Measurements from ENCODE around the gene SYCE3.
"Not testable (repeated sequence)": the region's sequence is repeated elsewhere in the genome, so short reads cannot be mapped to it uniquely, and the experiment has no call there.

The SYCE3 gene

DNA sequence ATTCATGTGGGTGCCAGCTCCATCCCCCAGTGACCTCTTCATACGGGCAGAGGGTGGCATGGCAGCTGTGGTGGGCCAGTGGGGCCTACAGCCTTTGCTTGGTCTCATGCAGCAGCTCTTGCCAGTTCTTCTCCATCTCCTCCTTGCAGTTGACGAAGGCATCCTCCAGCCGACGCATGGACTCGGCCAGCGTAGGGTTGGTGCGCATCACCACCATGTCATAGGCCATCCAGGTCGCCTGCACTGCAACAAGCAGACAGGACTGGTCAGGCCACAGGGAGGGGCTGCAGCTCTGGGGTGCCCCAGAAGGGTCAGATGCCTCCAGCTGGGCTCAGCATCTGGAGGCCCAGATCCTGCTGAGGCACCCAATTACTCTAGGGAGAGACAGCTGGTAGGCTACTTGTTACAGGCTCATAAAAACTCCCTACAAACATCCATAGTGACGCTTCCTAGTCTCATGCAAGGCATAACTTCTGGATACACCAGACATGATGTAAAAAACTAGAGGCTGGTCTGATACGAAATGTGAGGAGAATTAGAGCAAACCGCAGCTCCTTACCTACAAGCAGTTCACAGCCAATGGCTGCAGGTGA lies 11.5 kb downstream of the SYCE3 start:
- in situ Hi-C loops (cut with MboI; ENCODE audit: low sequenced_read_pairs): no loop called here

DNA sequence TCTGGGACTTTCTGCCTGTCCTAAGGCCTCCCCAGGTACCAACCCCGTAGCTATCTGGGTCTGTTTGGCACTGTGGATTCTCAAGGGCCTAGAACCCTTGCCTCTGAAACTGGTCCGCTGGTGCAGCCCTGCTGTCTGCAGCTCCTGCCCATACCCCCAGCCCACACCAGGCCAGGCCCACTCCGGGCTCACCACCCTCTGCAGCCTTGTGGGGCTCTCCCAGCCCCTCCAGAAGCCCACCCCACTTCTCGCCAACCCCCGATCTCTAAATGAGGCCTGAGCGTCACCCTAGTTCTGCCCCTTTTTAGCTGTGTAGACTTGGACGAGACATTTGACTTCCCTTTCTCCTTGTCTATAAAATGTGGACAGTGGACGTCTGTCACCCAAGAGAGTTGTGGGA lies 12.3 kb downstream of the SYCE3 start:
- in situ Hi-C loops (cut with MboI; ENCODE audit: low sequenced_read_pairs): no loop called here

DNA sequence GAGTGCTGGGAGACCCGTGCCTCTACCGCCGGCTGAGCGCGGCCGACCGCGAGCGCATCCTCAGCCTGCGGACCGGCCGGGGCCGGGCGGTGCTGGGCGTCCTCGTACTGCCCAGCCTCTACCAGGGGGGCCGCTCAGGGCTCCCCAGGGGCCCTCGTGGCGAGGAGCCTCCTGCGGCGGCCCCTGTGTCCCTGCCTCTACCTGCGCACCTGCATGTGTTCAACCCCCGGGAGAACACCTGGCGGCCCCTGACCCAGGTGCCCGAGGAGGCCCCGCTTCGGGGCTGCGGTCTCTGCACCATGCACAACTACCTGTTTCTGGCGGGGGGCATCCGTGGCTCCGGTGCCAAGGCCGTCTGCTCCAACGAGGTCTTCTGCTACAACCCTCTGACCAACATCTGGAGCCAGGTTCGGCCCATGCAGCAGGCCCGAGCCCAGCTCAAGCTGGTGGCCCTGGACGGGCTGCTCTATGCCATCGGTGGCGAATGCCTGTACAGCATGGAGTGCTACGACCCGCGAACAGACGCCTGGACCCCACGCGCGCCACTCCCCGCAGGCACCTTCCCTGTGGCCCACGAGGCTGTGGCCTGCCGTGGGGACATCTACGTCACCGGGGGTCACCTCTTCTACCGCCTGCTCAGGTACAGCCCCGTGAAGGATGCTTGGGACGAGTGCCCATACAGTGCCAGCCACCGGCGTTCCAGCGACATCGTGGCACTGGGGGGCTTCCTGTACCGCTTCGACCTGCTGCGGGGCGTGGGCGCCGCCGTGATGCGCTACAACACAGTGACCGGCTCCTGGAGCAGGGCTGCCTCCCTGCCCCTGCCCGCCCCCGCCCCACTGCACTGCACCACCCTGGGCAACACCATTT lies 13.6 kb downstream of the SYCE3 start:
- in situ Hi-C loops (cut with MboI; ENCODE audit: low sequenced_read_pairs): no loop called here

DNA sequence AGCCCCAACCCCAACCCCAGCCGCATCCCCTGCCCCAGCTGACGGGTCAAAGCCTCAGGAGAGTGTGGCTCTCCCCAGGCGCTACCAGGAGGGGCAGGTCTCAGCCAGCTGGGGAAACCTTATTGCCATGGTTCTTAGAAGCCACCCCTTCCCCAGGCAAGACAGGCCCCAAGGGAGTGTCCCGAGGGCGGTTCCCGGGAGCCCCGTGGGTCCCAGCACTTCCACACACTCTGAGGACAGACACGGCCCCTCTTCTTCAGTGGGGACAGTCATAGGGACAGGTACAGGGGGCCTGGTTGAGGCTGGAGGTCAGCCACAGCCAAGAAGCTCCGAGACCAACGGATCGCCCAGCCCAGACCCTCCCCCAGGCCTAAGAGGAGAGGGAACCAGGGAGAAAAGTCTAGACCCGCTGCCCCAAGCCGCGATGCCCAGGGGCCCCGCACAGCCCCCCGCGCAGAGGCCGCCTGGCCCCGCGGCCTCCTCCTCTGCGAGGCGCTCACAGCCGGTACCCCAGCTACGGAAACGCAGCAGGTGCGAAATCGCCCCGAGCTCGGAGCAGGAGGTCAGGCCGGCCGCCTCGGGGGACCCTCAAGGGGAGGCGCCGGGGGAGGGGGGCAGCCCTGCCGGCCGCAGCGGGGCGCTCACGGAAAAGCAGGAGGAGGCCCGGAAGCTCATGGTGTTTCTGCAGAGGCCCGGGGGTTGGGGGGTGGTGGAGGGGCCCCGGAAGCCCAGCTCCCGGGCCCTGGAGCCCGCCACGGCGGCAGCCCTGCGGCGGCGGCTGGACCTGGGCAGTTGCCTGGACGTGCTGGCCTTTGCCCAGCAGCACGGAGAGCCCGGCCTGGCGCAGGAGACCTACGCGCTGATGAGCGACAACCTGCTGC lies 14.4 kb downstream of the SYCE3 start:
- in situ Hi-C loops (cut with MboI; ENCODE audit: low sequenced_read_pairs): no loop called here

DNA sequence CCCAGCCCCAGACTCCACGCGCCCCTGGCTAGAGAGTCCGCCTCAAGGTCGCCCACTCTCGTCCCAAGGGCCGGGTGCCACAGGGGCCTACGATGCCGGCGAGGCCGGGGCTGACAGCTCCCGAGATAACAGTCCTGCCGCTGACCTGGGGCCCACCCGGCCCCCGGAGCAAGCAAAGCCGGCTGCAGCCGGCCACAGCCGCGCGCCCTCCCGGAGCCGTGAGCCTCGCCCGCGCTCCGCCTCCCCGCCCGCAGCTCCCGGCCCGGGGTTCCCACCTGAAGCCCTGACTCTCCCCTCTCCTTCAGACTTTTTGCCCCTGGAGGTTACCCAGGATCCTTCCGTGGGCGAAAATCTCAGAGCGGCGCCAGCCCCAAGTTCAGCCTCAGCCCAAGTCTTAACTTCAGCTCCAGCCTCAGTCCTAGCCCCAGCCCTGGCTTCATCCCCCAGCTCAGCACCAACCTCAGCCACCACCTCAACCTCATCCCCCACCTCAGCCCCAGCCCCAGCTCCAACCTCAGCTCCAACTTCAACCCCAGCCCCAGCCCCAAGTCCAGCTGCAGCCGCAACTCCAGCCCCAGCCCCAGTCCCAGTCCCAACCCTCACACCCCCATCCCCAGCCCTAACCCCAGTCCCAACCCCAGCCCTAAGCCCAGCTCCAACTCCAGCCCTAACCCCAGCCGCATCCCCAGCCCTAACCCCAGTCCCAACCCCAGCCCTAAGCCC lies 15.3 kb downstream of the SYCE3 start:
- in situ Hi-C loops (cut with MboI; ENCODE audit: low sequenced_read_pairs): no loop called here

DNA sequence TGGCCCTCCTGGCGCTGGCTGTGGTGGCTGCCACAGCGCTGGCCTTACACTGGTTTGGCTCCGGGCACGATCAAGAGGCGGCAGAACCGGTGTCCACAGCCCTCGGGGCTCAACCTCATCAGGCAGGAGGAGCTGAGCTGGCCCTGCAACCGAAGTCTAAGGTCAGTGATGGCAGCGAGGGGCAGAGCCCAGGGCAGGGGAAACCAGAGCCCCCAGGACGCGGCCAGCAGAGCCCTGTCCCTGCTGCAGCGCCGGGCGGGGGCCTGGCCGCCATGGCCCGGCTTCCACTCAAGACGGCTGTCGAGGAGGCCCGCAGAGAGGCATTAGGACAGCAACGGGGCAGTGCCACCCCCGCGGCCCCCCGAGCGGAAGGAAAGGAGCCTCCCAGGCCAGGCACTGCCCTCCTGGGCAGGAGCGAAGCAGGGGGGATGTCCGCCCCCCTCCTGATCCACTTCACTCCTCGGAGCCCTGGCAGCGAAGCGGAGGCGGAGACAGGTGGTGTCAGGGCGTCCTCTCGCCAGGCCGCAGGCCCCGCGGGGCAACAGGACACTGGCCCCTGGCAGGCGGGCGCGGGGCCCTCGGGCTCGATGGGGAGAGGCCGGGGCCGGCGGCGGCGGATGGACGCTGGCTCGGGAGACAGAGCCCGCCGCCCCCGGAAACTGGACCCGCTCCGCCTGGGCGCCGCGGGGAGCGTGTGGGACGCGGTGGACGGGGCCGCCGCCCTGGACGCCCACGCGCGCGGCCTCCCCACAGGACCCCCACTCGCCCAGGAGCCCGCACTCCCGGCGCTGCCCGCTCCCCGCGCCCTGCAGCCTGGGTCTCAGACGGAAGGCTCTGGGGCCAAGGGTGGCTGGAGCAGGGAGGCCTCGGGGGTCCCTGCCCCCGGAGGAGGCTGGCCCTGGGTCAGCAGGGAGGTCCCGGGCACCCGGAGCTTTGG lies 16.1 kb downstream of the SYCE3 start:
- in situ Hi-C loops (cut with MboI; ENCODE audit: low sequenced_read_pairs): no loop called here

DNA sequence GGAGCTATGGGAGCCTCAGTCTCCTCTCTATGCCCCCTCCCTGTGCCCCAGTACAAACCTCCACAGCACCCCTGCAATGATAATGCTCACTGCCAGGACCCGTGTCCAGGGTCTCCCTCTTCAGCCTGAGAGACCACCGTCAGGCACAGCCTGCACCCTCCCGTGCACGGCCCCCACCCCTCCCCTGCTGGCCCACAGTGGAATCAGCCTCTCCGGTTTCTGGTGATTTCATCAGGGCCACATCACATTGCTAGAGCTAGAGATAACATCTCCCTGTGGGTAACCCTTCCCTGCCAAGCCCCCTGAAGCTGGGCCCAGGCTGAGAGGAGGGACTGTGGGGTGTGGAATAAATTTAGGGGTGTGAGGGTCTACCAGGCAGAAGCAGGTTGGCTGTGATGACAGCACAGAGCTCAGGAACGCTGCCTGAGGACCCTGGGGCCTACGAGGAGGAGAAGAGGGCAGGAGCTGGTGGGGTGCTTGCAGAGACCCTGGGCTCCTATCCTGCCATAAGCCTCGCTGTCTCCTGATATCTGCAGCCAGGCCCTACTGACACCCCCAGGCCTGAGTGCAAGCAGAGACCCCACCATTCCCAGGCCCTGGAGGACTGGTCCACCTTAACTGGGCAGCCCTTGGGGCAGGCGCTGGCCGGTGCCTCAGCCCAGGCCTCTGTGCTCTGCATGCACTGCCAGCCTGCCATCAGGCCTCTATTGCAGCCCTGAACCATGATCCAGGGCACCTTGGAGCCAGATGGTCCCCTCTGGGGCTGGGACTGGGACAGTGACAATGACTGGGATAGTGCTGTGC lies 17.0 kb downstream of the SYCE3 start, which contains the start of gene KLHDC7B:
Gene KLHDC7B, plus strand, starts transcription at position 378 of the 804 bp plus-strand sequence. Its CDS starts 345 bp downstream, at position 723.
- in situ Hi-C loops (cut with MboI; ENCODE audit: low sequenced_read_pairs): no loop called here

DNA sequence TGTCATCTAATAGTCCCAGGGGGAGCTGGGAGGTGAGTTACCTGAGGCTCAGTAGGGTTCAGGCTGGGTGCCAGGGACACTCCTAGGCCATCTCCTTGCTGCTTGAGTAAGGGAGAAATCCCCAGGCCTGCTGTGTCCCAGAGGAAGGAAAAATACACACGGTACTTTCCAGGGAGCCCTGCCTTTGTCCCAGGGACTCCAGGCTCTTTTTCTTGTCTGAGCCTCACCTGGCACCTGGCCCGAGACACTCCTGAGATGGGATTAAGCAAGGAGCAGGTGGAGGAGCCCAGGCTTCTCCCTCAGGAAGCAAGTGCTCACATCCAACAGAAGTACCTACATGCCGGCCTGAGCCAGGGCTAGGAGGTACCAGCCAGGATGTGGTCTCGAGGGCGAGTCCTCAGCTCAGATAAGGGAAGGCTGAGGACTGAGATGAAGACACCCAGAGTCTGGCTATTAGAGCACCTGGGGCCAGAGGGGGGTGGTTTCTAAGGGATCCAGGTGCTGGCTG lies 17.9 kb downstream of the SYCE3 start:
- in situ Hi-C loops (cut with MboI; ENCODE audit: low sequenced_read_pairs): no loop called here

DNA sequence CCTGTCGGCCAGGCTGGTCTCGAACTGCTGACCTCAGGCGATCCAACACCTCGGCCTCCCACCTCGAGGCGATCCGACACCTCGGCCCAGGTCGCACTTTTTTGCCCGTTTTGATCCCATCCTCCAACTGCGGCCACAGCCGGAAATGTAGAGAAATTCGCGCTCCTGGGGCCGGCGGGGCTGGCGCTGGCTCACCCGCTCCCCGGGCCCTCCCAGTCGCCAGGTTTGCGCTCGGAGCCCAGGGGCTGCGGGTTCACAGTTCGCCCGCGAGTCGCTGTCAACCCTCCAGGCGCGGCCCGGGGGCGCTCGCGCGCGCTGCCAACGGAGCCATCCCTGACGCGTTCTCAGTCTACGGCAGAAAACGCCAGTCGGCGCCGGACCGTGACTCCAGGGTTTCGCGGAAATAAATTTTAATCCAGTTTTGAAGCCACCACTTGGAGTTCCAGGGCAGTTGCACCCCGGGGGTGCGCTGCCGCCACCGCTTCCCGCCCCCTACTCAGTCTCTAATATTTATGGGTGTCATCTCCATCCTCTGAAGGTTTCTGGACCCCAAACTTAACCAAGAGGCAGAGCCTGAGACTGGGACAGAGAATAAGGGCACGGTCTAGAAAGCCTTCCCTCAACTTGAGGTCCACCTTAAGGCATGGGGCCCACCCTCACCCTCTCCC lies 18.5 kb downstream of the SYCE3 start:
- in situ Hi-C loops (cut with MboI; ENCODE audit: low sequenced_read_pairs): no loop called here

DNA sequence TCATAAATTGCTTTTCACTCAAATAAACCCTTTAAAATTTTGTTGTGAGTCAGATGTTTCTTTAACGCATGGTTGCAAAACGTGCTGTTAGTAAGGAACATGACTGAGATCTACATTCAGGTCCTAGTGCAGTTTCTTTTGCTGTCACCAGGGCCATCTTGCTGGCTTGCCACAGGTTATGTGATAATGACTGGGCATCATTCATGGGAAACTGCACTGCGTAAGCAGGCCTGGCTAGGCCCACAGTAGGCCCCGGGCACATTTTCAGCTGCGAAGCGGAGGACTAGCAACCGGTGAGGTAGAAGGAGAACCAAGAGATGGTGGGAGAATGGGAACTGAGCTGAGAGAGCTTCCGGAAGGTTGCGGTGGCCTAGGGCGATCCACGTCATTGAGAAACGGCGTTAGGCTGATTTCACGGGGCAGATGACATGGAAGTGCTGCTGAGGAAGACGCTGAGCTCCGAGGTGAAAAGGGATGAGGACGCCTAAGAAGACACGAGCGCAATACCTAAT lies 20.2 kb downstream of the SYCE3 start:
- in situ Hi-C loops (cut with MboI; ENCODE audit: low sequenced_read_pairs): no loop called here

DNA sequence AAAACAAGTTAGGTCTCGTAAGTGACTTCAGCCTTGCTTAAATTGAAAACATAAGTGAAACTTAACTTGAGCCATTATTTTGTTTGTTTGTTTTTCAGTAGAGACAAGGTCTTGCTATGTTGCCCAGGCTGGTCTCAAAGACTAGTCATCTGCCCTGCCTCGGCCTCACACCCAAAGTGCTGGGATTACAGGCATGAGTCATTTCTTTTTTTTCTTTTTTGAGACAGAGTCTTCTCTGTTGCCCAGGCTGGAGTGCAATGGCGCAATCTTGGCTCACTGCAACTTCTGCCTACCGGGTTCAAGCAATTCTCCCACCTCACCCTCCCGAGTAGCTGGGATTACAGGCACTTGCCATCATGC lies 21.1 kb downstream of the SYCE3 start:
- in situ Hi-C loops (cut with MboI; ENCODE audit: low sequenced_read_pairs): not testable (repeated sequence)

DNA sequence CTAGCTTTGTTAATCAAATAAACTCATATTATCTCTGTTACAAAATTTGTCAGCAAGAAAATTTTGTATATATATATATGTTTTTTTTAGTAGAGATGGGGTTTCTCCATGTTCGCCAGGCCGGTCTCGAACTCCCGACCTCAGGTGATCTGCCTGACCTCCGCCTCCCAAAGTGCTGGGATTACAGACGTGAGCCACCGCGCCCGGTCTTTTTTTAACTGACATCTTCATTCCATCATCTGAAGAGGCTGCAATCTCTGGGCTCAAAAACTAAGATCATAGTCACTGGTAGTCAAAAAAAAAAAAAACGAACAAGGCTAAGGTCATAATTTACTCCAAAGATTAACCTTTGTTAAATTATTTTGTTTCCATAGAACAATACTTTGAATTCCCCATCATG lies 22.3 kb downstream of the SYCE3 start:
- in situ Hi-C loops (cut with MboI; ENCODE audit: low sequenced_read_pairs): no loop called here

DNA sequence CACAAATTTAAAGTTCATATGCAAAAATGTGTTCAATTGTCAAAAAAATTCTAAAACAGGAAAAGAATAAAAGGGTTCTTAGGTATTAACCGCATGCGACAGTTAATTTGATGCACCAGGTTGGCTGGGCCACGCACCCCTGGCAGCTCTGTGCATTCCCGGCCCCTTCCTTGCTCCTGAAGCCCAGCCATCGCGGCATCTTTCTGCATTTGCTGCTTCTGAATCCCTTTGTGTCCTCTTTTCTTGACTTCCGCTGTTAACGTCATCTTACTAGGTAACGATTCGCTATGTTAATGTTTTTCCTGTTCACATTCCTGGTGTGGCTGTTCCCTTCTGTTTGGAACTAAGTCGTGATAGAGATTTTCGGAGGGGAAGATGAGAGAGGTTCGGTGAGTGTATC lies 25.0 kb downstream of the SYCE3 start:
- in situ Hi-C loops (cut with MboI; ENCODE audit: low sequenced_read_pairs): no loop called here

DNA sequence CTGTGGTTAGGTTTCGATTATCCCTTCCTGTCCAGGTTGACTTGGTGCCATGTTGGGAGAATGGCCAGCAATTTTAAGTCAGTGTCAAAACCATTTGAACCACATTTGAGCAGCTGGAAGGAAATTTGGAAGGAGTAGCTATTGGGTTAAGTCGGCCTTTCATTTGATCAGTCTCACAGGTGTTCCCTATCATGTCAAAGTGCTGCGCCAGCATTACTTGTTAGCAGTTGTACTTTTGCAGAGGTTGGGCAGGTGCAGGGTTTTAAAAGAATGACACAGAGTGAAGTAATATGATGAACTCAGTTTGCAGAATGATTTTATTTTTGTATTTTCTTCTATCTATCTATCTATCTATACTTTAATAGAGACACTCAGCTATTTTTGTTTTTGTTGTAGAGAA lies 26.5 kb downstream of the SYCE3 start:
- in situ Hi-C loops (cut with MboI; ENCODE audit: low sequenced_read_pairs): no loop called here

DNA sequence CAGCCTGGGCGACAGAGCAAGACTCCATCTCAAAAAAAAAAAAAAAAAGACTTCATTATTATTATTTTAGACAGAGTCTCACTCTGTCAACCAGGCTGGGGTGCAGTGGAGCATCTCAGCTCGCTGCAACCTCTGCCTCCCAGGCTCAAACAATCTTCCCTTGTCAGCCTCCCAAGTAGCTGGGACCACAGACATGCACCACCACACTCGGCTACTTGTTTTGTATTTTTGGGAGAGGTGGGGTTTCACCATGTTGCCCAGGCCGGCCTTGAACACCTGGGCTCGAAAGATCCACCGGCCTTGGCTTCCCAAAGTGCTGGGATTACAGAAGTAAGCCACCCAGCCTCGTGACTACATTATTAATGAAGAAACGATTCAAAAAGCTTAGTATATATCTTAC lies 27.6 kb downstream of the SYCE3 start:
- in situ Hi-C loops (cut with MboI; ENCODE audit: low sequenced_read_pairs): no loop called here

DNA sequence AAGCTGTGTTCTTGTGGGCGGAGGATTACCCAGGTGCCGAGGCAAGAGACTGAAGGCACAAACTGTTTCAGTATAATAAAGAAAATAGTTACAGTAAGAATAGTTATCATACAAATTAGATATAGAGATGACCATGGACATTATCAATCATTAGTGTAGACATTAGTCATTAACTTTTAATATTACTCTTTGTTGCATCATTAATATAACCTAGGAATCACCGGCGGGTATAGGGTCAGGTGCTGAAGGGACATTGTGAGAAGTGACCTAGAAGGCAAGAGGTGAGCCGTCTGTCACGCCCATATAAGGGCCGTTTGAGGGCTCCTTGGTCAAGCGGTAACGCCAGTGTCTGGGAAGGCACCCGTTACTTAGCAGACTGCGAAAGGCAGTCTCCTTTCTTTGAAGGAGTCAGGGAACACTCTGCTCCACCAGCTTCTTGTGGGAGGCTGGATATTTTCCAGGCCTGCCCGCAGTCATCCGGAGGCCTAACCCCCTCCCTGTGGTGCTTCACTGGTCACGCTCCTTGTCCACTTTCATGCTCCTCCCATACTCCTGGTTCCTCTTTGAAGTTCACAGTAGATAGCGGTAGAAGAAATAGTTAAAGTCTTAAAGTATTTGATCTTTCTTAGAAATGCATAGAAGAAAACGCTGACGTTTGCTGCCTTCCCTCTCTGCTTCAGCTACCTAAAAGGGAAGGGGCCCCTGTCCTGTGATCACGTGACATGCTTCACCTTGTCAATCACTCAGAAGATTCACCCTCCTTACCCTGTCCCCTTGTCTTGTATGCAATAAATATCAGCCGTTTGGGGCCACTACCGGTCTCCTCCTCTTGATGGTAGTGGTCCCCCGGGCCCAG lies 28.6 kb downstream of the SYCE3 start:
- in situ Hi-C loops (cut with MboI; ENCODE audit: low sequenced_read_pairs): not testable (repeated sequence)

All from HL-60/S4 treated with phorbol 12-myristate 13-acetate at 8.2 ng/mL for 4 days and 3 days (cell line).